CD4-positive, alpha-beta T cell treated with Interleukin-21 for 1 hour (primary cell): Measurements from ENCODE around the gene AFF1.

Experiments
- DNase-seq: peaks from one replicate; pipeline ENCODE4 v3.0.0-alpha.2; 2020

Gene AFF1

GRCh38 chr4:87092389-87093141 lies 157.8 kb downstream of the AFF1 start:
- no peak for DNase-seq

- peak; percentile 66 for DNase-seq
Observed at GRCh38 chr4:87093443-87094123, 158.8 kb downstream of the AFF1 start.

- no peak for DNase-seq
Observed at GRCh38 chr4:87097075-87097474, 162.3 kb downstream of the AFF1 start.

GRCh38 chr4:87100168-87100567 lies 165.4 kb downstream of the AFF1 start:
- no peak for DNase-seq

GRCh38 chr4:87101543-87102199 lies 166.9 kb downstream of the AFF1 start:
- DNase-seq, result no peak

- peak; percentile 11 for DNase-seq
Observed at GRCh38 chr4:87103086-87103485, 168.3 kb downstream of the AFF1 start.

- DNase-seq, result peak; percentile 65
Observed at GRCh38 chr4:87103691-87104187, 168.9 kb downstream of the AFF1 start.

- no peak for DNase-seq
Observed at GRCh38 chr4:87105101-87105845, 170.5 kb downstream of the AFF1 start.

- DNase-seq, result no peak
Observed at GRCh38 chr4:87108142-87108546, 173.3 kb downstream of the AFF1 start.

GRCh38 chr4:87109121-87109520 lies 174.3 kb downstream of the AFF1 start:
- DNase-seq, result no peak

GRCh38 chr4:87109945-87110344 lies 175.1 kb downstream of the AFF1 start:
- no peak for DNase-seq

GRCh38 chr4:87112063-87112462 lies 177.3 kb downstream of the AFF1 start:
- no peak for DNase-seq

- no peak for DNase-seq
Observed at GRCh38 chr4:87114245-87115062, 179.6 kb downstream of the AFF1 start.

GRCh38 chr4:87116231-87116630 lies 181.4 kb downstream of the AFF1 start:
- DNase-seq, result no peak

GRCh38 chr4:87117051-87117731 lies 182.4 kb downstream of the AFF1 start:
- no peak for DNase-seq

GRCh38 chr4:87117732-87118075 lies 182.9 kb downstream of the AFF1 start:
- no peak for DNase-seq

- no peak for DNase-seq
Observed at GRCh38 chr4:87118421-87118820, 183.6 kb downstream of the AFF1 start.

GRCh38 chr4:87118826-87119225 lies 184.0 kb downstream of the AFF1 start:
- peak; percentile 15 for DNase-seq

- no peak for DNase-seq
Observed at GRCh38 chr4:87120010-87120409, 185.2 kb downstream of the AFF1 start.

- DNase-seq, result no peak
Observed at GRCh38 chr4:87120411-87121162, 185.8 kb downstream of the AFF1 start.
